Right lung (tissue), 5 donors: ENCODE data around the gene TBX15. TPM values are rescaled to one million over a fixed set of nuclear protein-coding genes. Genes with fewer than 3 reads are reported as not detected.
"Not testable (repeated sequence)": the region's sequence is repeated elsewhere in the genome, so short reads cannot be mapped to it uniquely, and the experiment has no call there.

Experiments
- DNase-seq, 2 donors: peaks; one replicate each; pipeline ENCODE4 v3.0.0-alpha.2; 2013
- polyA plus RNA-seq, 5 donors: library from polyadenylated mRNA; unstranded; fragments of 120-200 nt; gene quantifications; one replicate each; pipeline versions ENCODE4 v1.2.1 to v1.2.3, GENCODE V29; 2013; ENCODE audit warnings: inconsistent platforms in 1 of 5, low replicate concordance in 1 of 5; ENCODE audit not compliant: insufficient read length in 5 of 5, insufficient read depth in 1 of 5

The TBX15 gene
- polyA plus RNA-seq, 5 donors = 0.22 to 2.4 (median 0.31) TPM

DNA sequence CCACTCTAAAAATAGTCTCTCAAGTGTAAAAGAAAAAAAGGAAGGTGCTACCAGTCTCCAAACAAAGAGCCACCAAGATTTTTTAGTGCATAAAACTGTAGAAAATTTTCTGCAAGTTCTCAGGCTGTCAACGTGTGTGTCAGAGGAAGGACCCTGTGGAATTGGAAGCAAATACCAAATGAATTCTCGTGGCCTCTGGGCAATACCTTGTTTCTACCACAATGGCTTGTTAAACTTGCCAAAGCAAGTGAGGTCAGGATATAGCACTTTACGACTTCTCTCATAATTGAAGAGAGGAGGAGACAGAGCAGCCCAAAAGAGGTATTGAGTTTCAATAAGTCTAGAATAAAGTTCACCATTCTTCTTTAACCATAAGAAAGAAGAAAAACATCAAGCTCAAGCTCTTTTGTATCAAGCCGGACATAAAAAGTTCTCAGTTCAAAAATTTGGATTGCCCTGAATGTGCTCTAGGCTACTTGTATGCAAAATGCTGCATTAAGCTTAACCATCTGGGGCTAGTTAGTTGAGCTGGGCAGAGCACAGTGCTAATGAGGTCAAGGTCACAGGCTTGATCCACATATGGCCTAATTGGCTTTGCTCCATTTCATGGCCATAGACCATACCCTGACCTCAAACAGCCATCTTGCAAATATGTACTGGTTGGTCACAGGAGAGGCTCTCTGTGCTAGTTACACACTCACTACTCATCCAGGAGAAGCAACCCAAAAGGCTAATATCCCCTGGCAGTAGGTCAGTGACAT is 60.5 kb downstream of the TBX15 start:
- DNase-seq = no peak

DNA sequence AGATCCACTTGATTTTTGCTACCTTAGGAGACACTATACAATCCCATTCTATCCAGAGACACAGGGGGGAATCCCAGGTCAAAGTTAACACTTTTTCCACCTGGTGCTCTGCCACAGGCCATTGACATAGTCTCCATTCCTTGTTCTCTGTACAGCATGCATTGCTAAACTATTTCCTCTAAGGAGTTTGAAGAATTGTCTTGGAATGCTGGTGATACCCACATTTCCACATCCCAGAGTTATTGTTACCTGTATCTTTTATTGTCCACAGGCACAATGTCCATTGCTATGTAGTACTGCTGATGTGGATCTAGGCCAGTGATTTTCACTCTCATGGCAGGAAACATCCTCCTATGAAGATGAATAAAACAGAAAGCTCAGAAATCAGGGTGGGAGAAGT is 61.9 kb downstream of the TBX15 start:
- DNase-seq = no peak

DNA sequence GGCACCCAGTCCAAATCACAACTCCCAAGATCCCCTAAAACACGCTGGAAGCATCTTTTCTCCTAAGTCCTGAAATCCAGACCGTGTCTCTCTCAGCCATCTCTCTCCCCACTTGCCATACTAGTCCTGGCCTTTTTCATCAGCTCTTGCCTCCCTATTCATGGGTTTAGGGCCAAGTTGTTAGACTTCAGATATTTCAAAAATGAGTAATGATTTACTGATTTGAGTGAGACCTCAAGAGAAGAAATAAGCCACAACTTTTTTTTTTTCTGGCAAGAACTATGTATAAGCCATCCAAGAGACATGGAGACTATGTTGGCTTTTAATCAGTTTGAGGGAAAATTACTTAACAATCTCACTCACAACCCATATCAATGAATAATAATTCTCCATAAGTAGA is 62.5 kb downstream of the TBX15 start:
- DNase-seq = no peak

DNA sequence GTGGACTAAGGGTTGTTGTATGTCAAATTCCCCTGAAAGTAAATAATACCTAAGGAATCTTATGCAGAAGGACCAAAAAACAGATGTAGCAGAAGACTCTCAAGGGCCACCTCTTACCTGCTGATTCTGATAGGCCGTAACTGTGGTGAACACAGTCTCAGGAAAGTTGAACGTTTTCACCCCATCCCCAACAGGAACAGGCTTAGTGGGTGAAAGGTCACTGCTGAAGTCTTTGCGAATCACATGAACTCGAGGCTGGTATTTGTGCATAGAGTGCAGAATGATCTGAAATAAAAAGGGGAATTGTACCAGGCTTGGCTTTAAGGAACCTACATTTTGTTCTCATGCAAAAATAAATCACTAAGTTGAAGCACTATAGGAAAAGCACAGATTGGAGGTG is 64.8 kb downstream of the TBX15 start:
- DNase-seq = no peak

DNA sequence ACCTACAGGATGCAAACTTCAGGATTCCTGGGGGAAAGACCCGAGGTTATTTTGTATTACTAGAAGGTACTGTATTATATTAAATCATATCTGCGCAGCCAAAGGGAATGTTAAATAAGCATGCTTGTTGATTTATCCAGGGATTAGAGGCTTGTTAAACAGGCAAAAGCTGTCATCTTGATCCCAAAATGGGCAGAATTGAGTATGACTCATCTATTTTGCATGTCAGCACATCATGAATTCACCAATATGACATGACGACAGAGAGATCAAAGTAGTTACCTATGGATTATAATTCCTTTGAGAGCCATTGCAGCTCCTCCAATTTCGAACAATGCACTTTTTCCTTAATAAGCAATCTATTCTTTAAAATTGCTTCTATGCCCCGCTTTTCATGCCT is 66.1 kb downstream of the TBX15 start:
- no peak for DNase-seq

DNA sequence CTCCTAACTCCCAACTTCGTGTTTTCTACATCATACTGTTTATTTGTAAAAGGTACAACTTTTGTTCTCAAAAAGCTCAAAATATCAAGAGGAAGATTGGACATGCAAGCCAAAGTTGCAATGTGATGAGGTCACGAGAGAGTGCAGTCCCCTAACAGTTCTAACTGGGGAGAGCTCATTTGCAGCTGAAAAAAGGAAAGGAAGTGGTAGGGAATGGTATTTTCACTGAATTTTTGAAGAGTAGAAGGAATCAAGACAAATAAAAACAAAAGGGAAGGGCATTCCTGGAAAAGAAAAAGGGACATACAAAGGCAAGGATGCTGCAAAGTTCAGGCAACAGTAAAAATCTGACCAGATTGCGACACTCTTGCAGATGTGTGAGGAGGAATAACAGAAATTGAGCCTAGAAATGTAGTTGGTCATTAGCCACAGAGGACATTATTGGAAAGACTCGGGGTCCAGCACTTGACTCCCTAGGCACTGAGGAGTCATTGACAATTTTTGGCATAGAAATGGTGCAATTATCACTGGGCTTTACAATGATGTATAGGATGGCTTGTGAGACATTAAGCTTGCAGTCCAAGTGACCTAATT is 67.9 kb downstream of the TBX15 start:
- no peak for DNase-seq

DNA sequence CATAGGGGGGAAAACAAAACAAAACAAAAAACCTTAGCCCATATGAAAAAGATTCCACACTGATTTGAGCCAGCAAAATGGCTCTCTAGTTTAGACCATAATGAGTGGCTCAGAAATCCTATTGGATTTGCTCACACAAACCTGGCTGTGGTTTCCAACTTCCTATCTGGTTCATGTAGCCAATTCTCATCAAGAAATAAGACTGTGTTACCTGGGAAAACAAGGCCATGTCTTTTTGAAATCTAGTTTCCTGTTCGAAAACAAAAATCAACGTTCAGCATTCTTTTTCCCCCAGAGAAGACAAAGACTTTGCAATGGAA is 69.2 kb downstream of the TBX15 start:
- no peak for DNase-seq

DNA sequence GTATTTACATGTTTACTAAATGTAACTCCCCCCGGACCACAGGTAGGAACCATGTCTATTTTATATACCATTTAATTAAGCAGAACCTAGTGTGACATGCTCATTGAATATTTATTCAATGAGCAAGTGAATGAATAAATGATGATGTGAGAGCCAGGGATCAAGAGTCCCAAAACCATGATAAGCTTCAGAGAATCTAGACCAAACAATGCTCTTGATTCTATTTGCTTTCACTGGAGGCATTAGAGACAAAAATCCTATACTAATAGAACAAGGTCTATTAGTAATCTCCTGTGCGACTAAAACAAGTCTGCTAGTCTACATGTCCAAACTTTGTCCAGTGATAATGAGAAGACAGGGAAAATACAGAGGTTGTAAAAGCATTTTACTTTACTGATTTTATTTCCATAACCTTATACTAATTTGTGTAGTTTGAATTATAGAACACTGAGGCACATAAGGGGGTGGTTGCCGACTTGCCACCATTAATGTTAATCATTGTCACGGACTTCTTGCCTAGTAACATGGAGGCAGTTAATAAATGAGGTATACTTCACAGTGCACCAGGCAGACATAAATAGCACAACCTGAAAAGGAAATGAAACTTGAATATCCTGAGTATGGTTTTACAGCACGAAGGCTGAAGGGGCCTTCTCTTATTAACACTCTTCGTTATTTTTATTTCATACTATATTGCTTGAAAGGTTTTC is 69.8 kb downstream of the TBX15 start:
- no peak for DNase-seq

DNA sequence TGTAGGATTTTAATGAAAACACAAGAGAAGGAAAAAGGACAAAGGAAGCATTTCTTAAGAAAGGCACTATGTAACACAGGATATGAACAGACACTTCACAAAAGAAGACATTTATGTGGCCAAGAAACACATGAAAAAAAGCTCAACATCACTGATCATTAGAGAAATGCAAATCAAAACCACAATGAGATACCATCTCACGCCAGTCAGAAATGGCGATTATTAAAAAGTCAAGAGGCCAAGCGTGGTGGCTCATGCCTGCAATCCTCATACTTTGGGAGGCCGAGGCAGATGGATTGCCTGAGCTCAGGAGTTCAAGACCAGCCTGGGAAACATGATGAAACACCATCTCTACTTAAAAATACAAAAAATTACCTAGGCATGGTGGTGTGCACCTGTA is 71.8 kb downstream of the TBX15 start:
- not testable (repeated sequence) for DNase-seq

DNA sequence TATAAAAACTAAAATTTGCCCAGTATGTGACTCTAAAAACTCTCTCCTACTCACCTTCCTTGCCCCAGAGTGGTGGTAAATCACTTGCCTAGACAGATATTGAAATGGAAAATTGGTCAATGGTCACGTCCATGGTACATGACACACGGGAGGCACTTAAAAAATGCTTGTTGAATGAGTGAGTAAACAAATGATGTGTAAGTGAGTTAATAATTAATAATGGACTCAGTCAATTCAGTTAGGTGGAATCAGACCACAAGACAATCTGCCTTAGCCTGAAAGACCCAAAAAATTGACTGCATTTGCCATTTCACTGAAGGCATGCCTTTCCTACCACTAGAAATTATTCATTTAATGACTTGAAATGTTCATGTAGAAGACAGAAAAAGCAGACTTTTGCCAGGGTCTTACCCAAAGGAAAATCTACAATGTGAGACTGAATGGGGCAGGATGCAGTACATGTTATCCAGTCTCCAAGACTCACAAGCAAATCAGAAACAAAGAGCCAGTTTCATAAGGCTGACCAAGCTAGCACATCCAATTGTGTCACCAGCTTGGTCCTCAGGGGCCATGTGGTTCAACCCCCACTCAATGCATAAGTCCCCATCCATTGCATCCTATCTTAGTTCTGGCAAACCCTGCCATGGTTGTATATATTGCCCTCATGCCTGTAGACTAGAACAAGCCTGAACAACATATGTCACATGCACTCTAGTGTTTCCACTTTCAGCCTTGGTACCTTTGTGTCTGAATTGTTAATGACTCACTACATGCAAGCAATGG is 73.6 kb downstream of the TBX15 start:
- no peak for DNase-seq

DNA sequence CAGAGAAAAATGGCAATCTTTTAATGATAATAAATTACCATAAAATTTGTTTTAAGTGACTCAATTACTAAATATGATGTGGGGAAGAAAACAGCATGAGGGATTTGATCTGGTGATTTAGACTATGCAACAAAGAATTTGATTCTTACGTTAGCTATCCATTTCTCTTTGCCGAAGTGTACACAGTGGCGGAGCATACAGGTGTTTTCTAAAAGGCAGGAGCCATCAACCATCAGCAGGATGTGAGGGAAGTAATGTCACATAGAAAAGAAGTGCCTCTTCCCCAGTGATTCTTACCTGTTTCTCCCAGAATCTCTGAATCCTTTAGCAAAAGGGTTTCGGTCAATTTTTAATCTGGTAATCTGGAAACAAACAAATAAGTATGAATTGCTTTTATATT is 74.3 kb downstream of the TBX15 start:
- DNase-seq = no peak

DNA sequence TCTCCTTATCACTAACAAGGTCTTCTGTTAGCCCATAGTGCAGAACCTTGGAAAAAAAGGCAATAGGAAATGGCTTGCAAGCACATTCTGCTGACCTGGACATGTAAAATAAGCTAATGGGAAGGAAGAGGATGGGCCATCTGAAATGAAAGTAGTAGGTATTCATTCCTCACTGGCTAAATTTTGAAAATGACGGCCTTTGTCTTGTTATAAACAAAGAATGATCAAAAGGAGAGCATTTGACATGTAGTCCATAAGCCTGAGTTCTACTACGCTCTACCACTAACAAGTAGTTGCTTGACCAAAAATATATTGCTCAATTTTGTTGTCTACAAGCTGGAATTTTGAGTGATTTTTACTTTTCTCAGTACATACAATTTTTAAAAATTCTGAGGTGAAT is 75.6 kb downstream of the TBX15 start:
- DNase-seq = no peak

DNA sequence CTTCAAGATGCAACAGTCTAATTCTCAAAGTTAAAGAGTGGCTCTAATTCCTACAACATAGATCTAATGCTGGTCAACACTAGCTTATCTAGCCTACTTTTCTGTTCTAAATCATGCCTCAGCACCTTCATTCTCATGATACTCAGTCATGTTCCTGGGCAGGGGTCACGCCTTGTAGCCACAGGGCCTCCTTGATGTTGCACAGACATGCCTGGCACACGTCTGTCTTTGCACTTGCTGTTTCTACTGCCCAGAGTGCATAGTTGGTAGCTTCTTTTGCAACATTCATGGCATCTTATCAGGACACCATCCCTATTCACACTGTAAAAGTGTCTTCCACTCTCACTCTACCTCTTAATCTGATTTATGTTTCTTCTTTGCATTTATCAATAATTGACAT is 76.6 kb downstream of the TBX15 start:
- no peak for DNase-seq

DNA sequence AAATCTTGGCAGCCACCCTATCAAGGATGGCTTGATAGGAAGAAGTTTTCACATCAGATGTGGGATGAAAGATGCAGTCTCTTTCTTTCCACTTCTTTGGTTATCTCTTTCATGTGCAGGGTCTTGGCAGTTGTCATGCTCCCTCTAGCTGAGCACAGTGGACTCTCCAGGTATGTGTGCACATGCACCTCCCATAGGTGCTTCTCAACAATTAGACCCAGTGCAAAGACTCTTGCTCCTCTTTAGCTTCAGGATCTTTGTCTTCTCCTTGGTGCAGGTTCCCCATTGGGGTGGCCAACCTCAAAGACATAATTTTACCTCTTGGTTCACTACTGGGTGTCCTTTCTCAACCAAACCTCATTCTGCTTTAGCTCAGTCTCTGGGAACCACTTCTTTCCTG is 80.7 kb downstream of the TBX15 start:
- no peak for DNase-seq

DNA sequence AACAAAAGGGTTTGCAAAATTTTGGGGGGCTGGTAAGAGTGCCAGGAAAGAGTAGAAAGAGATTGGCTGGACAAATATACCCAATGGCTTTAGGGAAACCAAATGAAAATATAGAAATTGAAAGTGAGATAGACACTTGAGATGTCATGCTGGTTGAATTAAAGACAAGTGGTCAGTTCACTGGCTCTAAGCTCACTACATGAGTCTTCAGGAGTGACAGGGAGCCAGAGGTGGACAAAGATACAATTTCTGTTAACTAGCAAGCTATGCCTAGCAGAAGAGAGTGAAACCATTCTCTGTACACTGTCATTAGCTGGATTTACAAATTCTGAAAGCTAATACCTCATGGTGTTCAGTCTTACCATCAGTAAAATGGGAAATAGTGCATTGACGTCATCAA is 82.5 kb downstream of the TBX15 start:
- DNase-seq = no peak

DNA sequence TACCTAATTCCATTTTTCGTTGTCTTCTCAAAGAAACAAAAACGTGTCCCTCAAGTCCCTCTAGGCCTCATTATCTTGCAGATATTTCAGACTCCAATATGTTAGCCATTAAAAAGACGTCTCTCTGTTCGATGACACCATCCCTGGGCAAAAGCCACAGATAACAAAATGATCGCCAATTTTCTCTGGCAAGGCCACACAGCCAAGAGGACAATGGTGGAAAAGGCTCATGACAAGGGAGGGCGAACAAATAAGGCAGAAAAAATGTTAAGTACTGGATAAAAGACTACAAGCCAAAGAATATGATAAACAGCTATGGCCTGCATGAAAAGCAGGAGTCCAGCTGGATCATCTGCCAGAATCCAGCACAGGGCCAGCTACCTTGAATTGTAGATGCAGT is 82.9 kb downstream of the TBX15 start:
- no peak for DNase-seq

DNA sequence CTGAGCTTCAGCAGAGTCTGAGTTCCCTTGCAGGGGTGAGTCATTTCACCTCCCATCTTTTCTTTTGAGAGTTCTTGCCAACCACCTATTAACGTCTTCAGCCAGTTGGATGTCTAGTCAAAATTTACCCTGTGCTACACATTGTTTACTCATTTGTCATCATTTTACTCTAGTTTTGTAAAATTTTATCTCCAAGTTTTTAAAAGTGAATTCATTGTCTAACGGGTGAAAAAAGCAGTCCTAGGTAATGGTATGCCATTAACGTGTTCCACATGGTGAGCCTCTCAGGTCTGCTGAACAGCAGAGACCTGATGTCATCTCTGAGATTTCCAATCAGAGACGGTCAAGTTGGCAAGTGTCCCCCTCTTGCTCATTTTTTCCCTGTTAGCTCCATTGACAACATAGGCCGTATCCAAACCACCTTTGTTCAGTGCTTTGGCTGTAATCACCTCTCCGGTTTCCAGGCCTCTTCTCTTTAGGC is 85.4 kb downstream of the TBX15 start:
- DNase-seq = no peak

DNA sequence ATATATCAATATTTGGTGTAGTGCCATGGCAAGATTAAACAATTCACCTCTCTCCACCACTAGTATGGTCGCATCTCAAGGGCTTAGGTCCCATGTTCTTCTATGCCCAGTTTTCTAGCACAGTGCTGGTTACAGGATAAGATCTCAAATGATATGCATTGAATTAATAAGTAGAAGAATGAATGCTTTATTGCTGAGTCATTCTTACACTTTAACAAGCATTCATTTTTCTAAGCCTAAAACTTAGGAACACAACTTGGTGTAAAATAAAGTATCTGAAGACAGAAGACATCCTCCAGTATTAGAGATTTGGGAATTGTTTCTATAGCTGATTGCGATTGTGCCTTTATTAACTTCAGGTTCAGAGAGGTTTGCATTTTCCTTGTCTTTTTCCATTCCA is 85.8 kb downstream of the TBX15 start:
- DNase-seq = no peak

DNA sequence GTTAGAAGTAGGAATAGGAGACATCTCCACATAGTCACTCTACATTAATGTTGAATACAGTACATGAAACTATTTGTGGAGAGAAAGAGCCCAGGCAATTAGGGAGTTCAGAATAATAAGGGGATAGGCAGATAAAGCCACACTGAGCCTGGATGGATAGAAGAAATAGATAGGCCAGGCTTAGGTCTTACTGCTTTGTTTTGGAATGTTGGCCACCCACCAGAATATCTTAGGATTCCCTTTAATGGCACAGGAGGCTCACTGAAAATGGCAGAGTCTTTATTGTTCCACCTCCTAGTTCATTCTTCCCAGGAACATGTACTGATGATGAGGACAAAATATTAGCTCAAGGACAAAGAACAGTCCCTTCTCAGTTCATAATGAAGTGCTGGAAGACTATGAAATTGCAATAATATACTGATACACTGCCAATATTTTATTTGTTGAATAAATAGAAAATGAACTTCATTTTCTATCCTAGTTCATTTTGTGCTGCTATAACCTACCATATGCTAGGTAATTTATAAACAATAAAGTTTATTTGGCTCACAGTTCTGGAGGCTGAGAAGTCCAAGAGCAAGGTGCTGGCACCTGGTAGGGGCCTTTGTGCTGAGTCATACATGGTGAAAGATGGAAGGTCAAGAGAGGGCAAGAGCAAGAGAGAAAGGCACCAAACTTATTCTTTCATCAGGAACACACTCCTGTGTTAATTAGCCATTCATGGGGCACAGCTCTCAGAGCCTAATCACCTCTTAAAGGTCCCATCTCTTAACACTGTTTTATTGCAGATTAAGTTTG is 87.3 kb downstream of the TBX15 start:
- DNase-seq = no peak

DNA sequence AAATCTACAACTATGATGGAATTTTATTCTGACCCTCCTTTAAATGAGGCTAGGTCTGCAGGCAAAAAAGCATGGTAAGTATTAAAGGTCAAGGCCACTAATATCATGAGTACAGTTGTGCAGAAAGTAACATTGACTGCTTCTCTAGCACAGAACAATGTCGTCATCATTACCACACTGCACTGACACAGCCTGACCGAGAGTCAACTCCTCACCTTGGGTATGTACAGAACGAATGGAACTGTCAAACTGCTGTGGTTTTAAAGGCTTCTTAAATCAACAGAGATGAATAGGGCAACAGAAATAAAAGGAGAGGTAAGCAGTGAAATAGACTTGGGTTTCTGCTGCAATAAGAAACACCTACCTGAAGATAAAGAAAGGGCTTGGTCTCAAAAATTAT is 88.8 kb downstream of the TBX15 start:
- no peak for DNase-seq

DNA sequence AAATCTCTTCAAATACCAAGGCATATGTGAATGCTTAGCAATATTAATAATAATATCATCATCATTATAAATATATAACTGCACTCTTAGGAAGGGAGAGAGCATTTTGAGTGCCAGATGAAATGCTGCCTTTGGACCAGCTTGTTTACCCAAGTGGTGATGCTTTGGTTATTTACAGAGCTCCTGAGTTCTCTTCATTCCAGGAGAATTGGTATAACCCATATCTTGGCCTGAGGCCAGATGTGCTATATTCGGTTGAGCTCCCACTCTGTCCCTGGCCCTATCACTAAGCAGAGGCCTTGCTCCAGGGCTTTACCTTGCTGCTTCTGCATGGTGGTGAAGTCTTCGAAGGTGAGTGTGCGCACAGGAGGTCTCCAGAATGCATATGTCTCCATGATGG is 89.4 kb downstream of the TBX15 start:
- DNase-seq = no peak

DNA sequence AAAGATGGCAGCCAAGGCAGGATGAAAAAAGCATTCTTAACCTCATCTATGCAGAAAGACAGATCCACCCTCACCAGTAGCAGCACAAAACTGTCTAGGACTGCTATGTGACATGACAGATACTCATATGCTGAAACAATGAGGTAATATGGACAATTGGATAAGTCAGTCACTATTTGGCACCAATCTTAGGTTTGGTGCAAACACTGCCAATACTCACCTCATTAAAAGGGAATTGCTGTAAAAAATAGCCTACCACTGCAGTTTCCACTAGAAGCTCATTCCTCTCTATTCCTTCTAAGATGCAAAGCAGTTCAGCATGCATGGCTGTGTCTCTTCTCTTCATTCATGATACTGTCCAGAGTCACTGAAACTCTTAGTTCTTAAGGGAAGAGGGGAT is 91.7 kb downstream of the TBX15 start:
- peak; percentile 2 to 11 for DNase-seq
